B cell (primary cell): Measurements from ENCODE around the gene VPS13D.

ENCODE experiments used
- CTCF ChIP-seq: fragments of 200-600 bp; IDR thresholded peaks from one replicate; pipeline ENCODE4 v1.8.0; 2022; ENCODE audit warnings: antibody characterized with exemption, mild to moderate bottlenecking
- EZH2 ChIP-seq: IDR thresholded peaks from 2 replicates; pipeline ENCODE4 v1.6.1; 2012; ENCODE audit warnings: borderline replicate concordance, low read depth, mild to moderate bottlenecking, moderate library complexity, low read length; ENCODE audit not compliant: insufficient read depth, poor library complexity, severe bottlenecking

- TF ChIP-seq CTCF (no peak), EZH2 (no peak)
Measured at GRCh38 chr1:12338823-12339222, 109.0 kb downstream of the VPS13D start.
